Loucy (cell line): ENCODE results near the gene MASTL.

Experiments used
- CTCF ChIP-seq: fragments of 200-600 bp; sonication (generic); conservative IDR thresholded peaks from 2 replicates; pipeline ENCODE4 v1.5.1; 2014; ENCODE audit warnings: mild to moderate bottlenecking, antibody characterized with exemption, low read length
- EZH2phosphoT487 ChIP-seq: fragments of 200-600 bp; IDR thresholded peaks from 2 replicates; pipeline ENCODE4 v1.6.1; 2018; ENCODE audit warnings: antibody characterized with exemption, mild to moderate bottlenecking, moderate library complexity, borderline replicate concordance

- TF ChIP-seq CTCF (no peak), EZH2phosphoT487 (no peak)
Measured at GRCh38 chr10:27145937-27146336, 9.2 kb upstream of the MASTL start.
